SK-MEL-5 (cell line): ENCODE results near the gene HMGN3. TPM values are rescaled to one million over a fixed set of nuclear protein-coding genes. Genes with fewer than 3 reads are reported as not detected.

ENCODE experiments used
- DNase-seq: peaks from one replicate; pipeline ENCODE4 v3.0.0-alpha.2; 2016; ENCODE audit warnings: low read depth, low spot score
- in situ Hi-C: cut with HindIII; loops from 2 replicates; pipeline ENCODE4 v1.10.0; 2016; ENCODE audit warnings: low sequenced_read_pairs, high pct_unique_total_duplicates, low pct_unique_long_range_greater_than_20kb
- total RNA-seq: library from RNA; depleted of rRNA; stranded (reverse); fragments of >200 nt; shearing (Covaris generic); gene quantifications from 2 replicates; pipeline ENCODE4 v1.2.3, GENCODE V29; 2014

The HMGN3 gene
- total RNA-seq, 1 experiment from 2014 or later = 86.4 TPM

- in situ Hi-C loops = no loop called here
- DNase-seq = no peak
Measured at GRCh38 chr6:79201983-79202382, 32.5 kb downstream of the HMGN3 start.

- no peak for DNase-seq
- in situ Hi-C loops = no loop called here
Measured at GRCh38 chr6:79201143-79201542, 33.3 kb downstream of the HMGN3 start.

GRCh38 chr6:79196912-79197311 lies 37.6 kb downstream of the HMGN3 start:
- DNase-seq = no peak
- in situ Hi-C loops = no loop called here

GRCh38 chr6:79193971-79194370 lies 40.5 kb downstream of the HMGN3 start:
- in situ Hi-C loops = no loop called here
- DNase-seq = no peak

- no peak for DNase-seq
- in situ Hi-C loops = no loop called here
Measured at GRCh38 chr6:79189760-79190350, 44.6 kb downstream of the HMGN3 start.

- DNase-seq = no peak
- in situ Hi-C loops = no loop called here
Measured at GRCh38 chr6:79188885-79189480, 45.5 kb downstream of the HMGN3 start.

- in situ Hi-C loops = no loop called here
- DNase-seq = no peak
Measured at GRCh38 chr6:79188107-79188506, 46.4 kb downstream of the HMGN3 start.

- in situ Hi-C loops = no loop called here
- no peak for DNase-seq
Measured at GRCh38 chr6:79186564-79186963, 47.9 kb downstream of the HMGN3 start.

GRCh38 chr6:79184641-79185040 lies 49.8 kb downstream of the HMGN3 start:
- in situ Hi-C loops = no loop called here
- DNase-seq = no peak

GRCh38 chr6:79184086-79184485 lies 50.4 kb downstream of the HMGN3 start:
- in situ Hi-C loops = no loop called here
- no peak for DNase-seq

GRCh38 chr6:79180052-79180451 lies 54.4 kb downstream of the HMGN3 start:
- no peak for DNase-seq
- in situ Hi-C loops = no loop called here

GRCh38 chr6:79173378-79173777 lies 61.1 kb downstream of the HMGN3 start:
- no peak for DNase-seq
- in situ Hi-C loops = no loop called here

GRCh38 chr6:79170959-79171358 lies 63.5 kb downstream of the HMGN3 start:
- DNase-seq = no peak

GRCh38 chr6:79170431-79170830 lies 64.1 kb downstream of the HMGN3 start:
- DNase-seq = no peak
- in situ Hi-C loops = no loop called here

More at GRCh38 chr6:79170959-79171358, 63.5 kb downstream of the HMGN3 start:
- in situ Hi-C loops = no loop called here

GRCh38 chr6:79168695-79168980 lies 65.8 kb downstream of the HMGN3 start:
- no peak for DNase-seq
- in situ Hi-C loops = no loop called here

- no peak for DNase-seq
- in situ Hi-C loops = no loop called here
Measured at GRCh38 chr6:79167931-79168694, 66.4 kb downstream of the HMGN3 start.

- no peak for DNase-seq
- in situ Hi-C loops = no loop called here
Measured at GRCh38 chr6:79159846-79160245, 74.6 kb downstream of the HMGN3 start.

- in situ Hi-C loops = no loop called here
- no peak for DNase-seq
Measured at GRCh38 chr6:79158856-79159516, 75.5 kb downstream of the HMGN3 start.
